HepG2 (cell line): ENCODE measurements around the gene SERINC5. TPM values are rescaled to one million over a fixed set of nuclear protein-coding genes. Genes with fewer than 3 reads are reported as not detected.

Source experiments
- ARNT ChIP-seq: fragments of 450-650 bp; IDR thresholded peaks from 2 replicates; pipeline ENCODE4 v1.6.1; 2017
- ATAD3A ChIP-seq: sonication (generic); formaldehyde crosslinking; IDR thresholded peaks from 2 replicates; pipeline ENCODE4 v1.4.0; 2020; ENCODE audit warnings: missing genetic modification reagents
- CCAR2 ChIP-seq: fragments of 200-400 bp; formaldehyde crosslinking; optimal IDR thresholded peaks from 2 replicates; pipeline ENCODE3; 2018; ENCODE audit warnings: low read depth, mild to moderate bottlenecking, low read length, moderate library complexity
- ELF1 ChIP-seq: sonication (generic); formaldehyde crosslinking; IDR thresholded peaks from 2 replicates; pipeline ENCODE4 v1.4.0; 2020; ENCODE audit warnings: missing genetic modification reagents
- IRF2 ChIP-seq: IDR thresholded peaks from 2 replicates; pipeline ENCODE4 v1.6.1; 2018; ENCODE audit warnings: missing genetic modification reagents, missing compliant biosample characterization
- JUN ChIP-seq: sonication (generic); formaldehyde crosslinking; IDR thresholded peaks from 2 replicates; pipeline ENCODE4 v1.4.0; 2020; ENCODE audit warnings: mild to moderate bottlenecking, missing genetic modification reagents
- KAT8 ChIP-seq: IDR thresholded peaks from 2 replicates; pipeline ENCODE4 v1.6.1; 2016; ENCODE audit warnings: missing genetic modification reagents, missing compliant biosample characterization
- NR1H2 ChIP-seq: sonication (generic); formaldehyde crosslinking; IDR thresholded peaks from 2 replicates; pipeline ENCODE4 v1.8.1; 2022; ENCODE audit warnings: low read depth, missing genetic modification reagents, borderline replicate concordance
- NR2F1 ChIP-seq, 2 experiments: fragments of 450-650 bp in 1 of 2; formaldehyde crosslinking in 1 of 2; IDR thresholded peaks; 2 replicates each; pipeline versions ENCODE4 v1.5.0 to v1.6.1; 2016 to 2020; ENCODE audit warnings: mild to moderate bottlenecking in 1 of 2, missing compliant biosample characterization in 1 of 2, missing genetic modification reagents in 1 of 2, moderate library complexity in 1 of 2
- PAX8 ChIP-seq: sonication (generic); formaldehyde crosslinking; IDR thresholded peaks from 2 replicates; pipeline ENCODE4 v1.8.0; 2022; ENCODE audit warnings: mild to moderate bottlenecking, missing genetic modification reagents, borderline replicate concordance
- SALL1 ChIP-seq: sonication (generic); formaldehyde crosslinking; IDR thresholded peaks from 2 replicates; pipeline ENCODE4 v1.8.0; 2022; ENCODE audit warnings: mild to moderate bottlenecking, missing genetic modification reagents
- TARDBP ChIP-seq: sonication (generic); formaldehyde crosslinking; IDR thresholded peaks from 2 replicates; pipeline ENCODE4 v1.8.0; 2022; ENCODE audit warnings: mild to moderate bottlenecking, missing genetic modification reagents
- YEATS4 ChIP-seq: sonication (generic); formaldehyde crosslinking; IDR thresholded peaks from 2 replicates; pipeline ENCODE4 v1.4.0; 2020; ENCODE audit warnings: missing genetic modification reagents, borderline replicate concordance
- ZKSCAN5 ChIP-seq: sonication (generic); formaldehyde crosslinking; IDR thresholded peaks from 2 replicates; pipeline ENCODE4 v1.5.1; 2020; ENCODE audit warnings: mild to moderate bottlenecking, missing genetic modification reagents
- ZNF777 ChIP-seq: sonication (generic); formaldehyde crosslinking; IDR thresholded peaks from 2 replicates; pipeline ENCODE4 v1.4.0; 2020; ENCODE audit warnings: missing genetic modification reagents
- ZNF83 ChIP-seq: sonication (generic); formaldehyde crosslinking; IDR thresholded peaks from 2 replicates; pipeline ENCODE4 v1.4.0; 2020; ENCODE audit warnings: missing genetic modification reagents, mild to moderate bottlenecking, borderline replicate concordance
- polyA plus RNA-seq, 8 experiments: library from polyadenylated mRNA; depleted of rRNA in 3 of 8; stranded (reverse) in 7 of 8; unstranded in 1 of 8; fragments of >200 nt; fragmentation: Illumina TruSeq in 4 of 8; extraction: Trizol in 4 of 8; gene quantifications; 2 replicates each; pipeline versions ENCODE4 v1.2.1 to v1.2.3, GENCODE V29; 2011 to 2016; ENCODE audit warnings: low read depth in 4 of 8, missing spikeins in 1 of 8, mixed read lengths in 1 of 8; ENCODE audit not compliant: insufficient read depth in 1 of 8
- total RNA-seq, 5 experiments: library from RNA; depleted of rRNA; stranded (reverse); fragments of >200 nt; fragmentation: Illumina TruSeq; extraction: Trizol; gene quantifications; 2 replicates each; pipeline ENCODE4 v1.2.3, GENCODE V29; 2016; ENCODE audit warnings: low read depth in 1 of 5
- TF ChIP-seq, protein P1 (sequence below): sonication (generic); formaldehyde crosslinking; IDR thresholded peaks from 2 replicates; pipeline ENCODE4 v1.8.1; 2022; ENCODE audit warnings: low read depth, mild to moderate bottlenecking, missing genetic modification reagents
- TF ChIP-seq, protein P2 (sequence below): IDR thresholded peaks from 2 replicates; pipeline ENCODE4 v1.4.0; 2020; ENCODE audit warnings: mild to moderate bottlenecking, missing genetic modification reagents
- TF ChIP-seq, protein P3 (sequence below), 2 experiments: sonication (generic) in 1 of 2; formaldehyde crosslinking in 1 of 2; IDR thresholded peaks; 2 replicates each; pipeline versions ENCODE4 v1.4.0 to v1.6.1; 2018 to 2020; ENCODE audit warnings: missing genetic modification reagents in 2 of 2, borderline replicate concordance in 1 of 2, low read depth in 1 of 2, mild to moderate bottlenecking in 1 of 2, missing biosample characterization in 1 of 2
- TF ChIP-seq, protein P4 (sequence below): sonication (generic); formaldehyde crosslinking; IDR thresholded peaks from 2 replicates; pipeline ENCODE4 v1.8.0; 2022; ENCODE audit warnings: mild to moderate bottlenecking, missing genetic modification reagents, moderate library complexity

Gene SERINC5
- total and polyA plus RNA-seq, 2 of the 13 experiments (the other 11 are each of a cell fraction or from before 2014, with no cell fraction given), result 17.3 to 22.8 TPM

DNA sequence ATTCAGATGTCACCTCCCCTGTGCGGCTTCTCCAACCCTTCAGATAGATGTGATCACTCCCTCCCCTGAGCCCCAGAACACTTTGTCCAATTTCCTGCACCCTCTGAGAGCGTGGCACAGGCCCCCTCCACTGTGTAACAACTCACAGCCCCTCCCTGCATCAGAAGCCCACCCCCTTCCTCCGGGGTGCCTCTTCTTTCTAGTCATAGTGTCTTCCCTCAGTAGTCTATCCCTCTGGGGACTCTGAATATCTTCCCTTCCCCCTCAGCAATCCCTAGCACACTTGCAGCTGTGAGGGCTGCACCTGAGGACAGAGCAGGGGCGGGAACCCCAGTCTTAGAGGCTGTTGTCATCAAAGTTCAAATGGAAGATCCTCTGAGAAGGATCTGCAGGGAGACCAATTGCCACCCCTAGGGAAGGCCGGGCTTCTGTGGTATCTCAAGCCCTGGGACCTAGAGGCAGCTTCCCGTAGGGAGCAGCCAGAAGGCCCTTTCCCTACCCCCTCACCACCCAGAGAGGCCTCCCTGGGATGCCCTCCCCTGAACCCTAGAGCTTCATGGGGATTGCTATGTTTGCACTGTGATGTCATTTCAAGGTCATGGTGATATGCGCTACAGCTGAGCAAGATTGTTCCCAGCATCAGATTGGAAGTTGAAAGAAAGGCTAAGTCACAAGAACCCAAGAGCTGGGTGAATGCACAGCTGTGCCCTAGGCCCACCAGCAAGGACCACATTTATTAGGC, 150.0 kb downstream of the SERINC5 start (continued):
- TF ChIP-seq, protein P1, sequence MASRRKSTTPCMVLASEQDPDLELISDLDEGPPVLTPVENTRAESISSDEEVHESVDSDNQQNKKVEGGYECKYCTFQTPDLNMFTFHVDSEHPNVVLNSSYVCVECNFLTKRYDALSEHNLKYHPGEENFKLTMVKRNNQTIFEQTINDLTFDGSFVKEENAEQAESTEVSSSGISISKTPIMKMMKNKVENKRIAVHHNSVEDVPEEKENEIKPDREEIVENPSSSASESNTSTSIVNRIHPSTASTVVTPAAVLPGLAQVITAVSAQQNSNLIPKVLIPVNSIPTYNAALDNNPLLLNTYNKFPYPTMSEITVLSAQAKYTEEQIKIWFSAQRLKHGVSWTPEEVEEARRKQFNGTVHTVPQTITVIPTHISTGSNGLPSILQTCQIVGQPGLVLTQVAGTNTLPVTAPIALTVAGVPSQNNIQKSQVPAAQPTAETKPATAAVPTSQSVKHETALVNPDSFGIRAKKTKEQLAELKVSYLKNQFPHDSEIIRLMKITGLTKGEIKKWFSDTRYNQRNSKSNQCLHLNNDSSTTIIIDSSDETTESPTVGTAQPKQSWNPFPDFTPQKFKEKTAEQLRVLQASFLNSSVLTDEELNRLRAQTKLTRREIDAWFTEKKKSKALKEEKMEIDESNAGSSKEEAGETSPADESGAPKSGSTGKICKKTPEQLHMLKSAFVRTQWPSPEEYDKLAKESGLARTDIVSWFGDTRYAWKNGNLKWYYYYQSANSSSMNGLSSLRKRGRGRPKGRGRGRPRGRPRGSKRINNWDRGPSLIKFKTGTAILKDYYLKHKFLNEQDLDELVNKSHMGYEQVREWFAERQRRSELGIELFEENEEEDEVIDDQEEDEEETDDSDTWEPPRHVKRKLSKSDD (CRISPR knock-in tag), result no peak
- no peak for TF ChIP-seq CCAR2
- no peak for TF ChIP-seq ARNT
- TF ChIP-seq IRF2, result no peak
- TF ChIP-seq ELF1, result 0 out of 2 replicates have a peak, but pooled peaks have one; percentile 35
- no peak for TF ChIP-seq PAX8 (CRISPR knock-in tag)
- TF ChIP-seq, protein P2, sequence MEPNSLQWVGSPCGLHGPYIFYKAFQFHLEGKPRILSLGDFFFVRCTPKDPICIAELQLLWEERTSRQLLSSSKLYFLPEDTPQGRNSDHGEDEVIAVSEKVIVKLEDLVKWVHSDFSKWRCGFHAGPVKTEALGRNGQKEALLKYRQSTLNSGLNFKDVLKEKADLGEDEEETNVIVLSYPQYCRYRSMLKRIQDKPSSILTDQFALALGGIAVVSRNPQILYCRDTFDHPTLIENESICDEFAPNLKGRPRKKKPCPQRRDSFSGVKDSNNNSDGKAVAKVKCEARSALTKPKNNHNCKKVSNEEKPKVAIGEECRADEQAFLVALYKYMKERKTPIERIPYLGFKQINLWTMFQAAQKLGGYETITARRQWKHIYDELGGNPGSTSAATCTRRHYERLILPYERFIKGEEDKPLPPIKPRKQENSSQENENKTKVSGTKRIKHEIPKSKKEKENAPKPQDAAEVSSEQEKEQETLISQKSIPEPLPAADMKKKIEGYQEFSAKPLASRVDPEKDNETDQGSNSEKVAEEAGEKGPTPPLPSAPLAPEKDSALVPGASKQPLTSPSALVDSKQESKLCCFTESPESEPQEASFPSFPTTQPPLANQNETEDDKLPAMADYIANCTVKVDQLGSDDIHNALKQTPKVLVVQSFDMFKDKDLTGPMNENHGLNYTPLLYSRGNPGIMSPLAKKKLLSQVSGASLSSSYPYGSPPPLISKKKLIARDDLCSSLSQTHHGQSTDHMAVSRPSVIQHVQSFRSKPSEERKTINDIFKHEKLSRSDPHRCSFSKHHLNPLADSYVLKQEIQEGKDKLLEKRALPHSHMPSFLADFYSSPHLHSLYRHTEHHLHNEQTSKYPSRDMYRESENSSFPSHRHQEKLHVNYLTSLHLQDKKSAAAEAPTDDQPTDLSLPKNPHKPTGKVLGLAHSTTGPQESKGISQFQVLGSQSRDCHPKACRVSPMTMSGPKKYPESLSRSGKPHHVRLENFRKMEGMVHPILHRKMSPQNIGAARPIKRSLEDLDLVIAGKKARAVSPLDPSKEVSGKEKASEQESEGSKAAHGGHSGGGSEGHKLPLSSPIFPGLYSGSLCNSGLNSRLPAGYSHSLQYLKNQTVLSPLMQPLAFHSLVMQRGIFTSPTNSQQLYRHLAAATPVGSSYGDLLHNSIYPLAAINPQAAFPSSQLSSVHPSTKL (CRISPR knock-in tag), result peak; percentile 93
- no peak for TF ChIP-seq NR1H2
- no peak for TF ChIP-seq ZNF777 (CRISPR knock-in tag)
- no peak for TF ChIP-seq ZNF83 (CRISPR knock-in tag)
- TF ChIP-seq ZKSCAN5 (CRISPR knock-in tag), result no peak
- TF ChIP-seq JUN (CRISPR knock-in tag), result peak; percentile 72
- TF ChIP-seq, protein P3, sequence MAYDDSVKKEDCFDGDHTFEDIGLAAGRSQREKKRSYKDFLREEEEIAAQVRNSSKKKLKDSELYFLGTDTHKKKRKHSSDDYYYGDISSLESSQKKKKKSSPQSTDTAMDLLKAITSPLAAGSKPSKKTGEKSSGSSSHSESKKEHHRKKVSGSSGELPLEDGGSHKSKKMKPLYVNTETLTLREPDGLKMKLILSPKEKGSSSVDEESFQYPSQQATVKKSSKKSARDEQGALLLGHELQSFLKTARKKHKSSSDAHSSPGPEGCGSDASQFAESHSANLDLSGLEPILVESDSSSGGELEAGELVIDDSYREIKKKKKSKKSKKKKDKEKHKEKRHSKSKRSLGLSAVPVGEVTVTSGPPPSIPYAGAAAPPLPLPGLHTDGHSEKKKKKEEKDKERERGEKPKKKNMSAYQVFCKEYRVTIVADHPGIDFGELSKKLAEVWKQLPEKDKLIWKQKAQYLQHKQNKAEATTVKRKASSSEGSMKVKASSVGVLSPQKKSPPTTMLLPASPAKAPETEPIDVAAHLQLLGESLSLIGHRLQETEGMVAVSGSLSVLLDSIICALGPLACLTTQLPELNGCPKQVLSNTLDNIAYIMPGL (CRISPR knock-in tag; IDR thresholded peaks at IDR 0.05; ENCODE audit: borderline replicate concordance in 1 of 2, low read depth in 1 of 2), result no peak
- TF ChIP-seq ATAD3A (CRISPR knock-in tag), result no peak
- TF ChIP-seq NR2F1 (CRISPR knock-in tag; IDR thresholded peaks at IDR 0.05), result peak in 1 of 2 experiments; percentile 57; a peak in 1 of 4 replicates
- TF ChIP-seq YEATS4 (CRISPR knock-in tag), result no peak
- TF ChIP-seq SALL1, result peak; percentile 70
- peak; percentile 68; the same call in 1 of the 2 replicates for TF ChIP-seq TARDBP (CRISPR knock-in tag)
- peak; percentile 43; the same call in 1 of the 2 replicates for TF ChIP-seq KAT8 (CRISPR knock-in tag)
- TF ChIP-seq, protein P4, sequence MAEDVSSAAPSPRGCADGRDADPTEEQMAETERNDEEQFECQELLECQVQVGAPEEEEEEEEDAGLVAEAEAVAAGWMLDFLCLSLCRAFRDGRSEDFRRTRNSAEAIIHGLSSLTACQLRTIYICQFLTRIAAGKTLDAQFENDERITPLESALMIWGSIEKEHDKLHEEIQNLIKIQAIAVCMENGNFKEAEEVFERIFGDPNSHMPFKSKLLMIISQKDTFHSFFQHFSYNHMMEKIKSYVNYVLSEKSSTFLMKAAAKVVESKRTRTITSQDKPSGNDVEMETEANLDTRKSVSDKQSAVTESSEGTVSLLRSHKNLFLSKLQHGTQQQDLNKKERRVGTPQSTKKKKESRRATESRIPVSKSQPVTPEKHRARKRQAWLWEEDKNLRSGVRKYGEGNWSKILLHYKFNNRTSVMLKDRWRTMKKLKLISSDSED (CRISPR knock-in tag), result no peak
